ENCODE data around the gene MEF2D. TPM values are rescaled to one million over a fixed set of nuclear protein-coding genes. Genes with fewer than 3 reads are reported as not detected.

Gene MEF2D
- total RNA-seq, result 10 to 100 TPM; 32.1 to 33.6 TPM

DNA sequence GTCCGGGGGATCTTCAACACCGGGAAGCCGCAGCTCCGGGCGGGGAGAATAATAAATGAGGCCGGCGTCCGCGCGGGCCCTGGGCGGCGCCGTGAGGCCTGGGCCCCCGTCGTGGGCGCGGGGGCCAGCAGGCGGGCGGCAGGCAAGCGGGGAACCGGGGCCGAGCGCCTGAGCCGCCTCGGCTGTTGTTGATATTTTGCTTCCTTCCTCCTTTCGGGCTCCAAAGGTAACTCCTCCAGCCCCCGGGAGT lies at the start of gene MEF2D:
Gene MEF2D, minus strand, starts transcription at position 233 of the 250 bp plus-strand sequence. CDS start 17,483 bp downstream, outside the sequence.
- H3K4me3 Mint-ChIP-seq, result peak within 1 kb of the TSS; percentile 88
- H3K27me3 Mint-ChIP-seq, result no peaks in the 10 kb centered on the region
- ATAC-seq, result peak; percentile 0
- peak within 1 kb of the TSS; percentile 99 for H3K27ac Mint-ChIP-seq
- peaks cover 72% of the 10 kb centered on the region for H3K4me1 Mint-ChIP-seq
- H3K36me3 Mint-ChIP-seq (ENCODE audit: low read depth), result peaks cover 9% of the 10 kb centered on the region
- intact Hi-C loops (cut with DNase I, micrococcal nuclease), result loop anchor here (1.0 to 10.0 kb wide), 15 partner anchors 12 to 1496 kb away; partner anchors contain the start of genes ISG20L2 (in 2 of the 2), METTL25B (in 2 of the 2), CCT3 (in 1 of the 2) and ETV3 (in 1 of the 2)
- no peaks in the 10 kb centered on the region for H3K9me3 Mint-ChIP-seq (ENCODE audit: low read depth)
- ChIA-PET POLR2A (interaction anchor here (0.6 to 2.0 kb wide), 8 partner anchors 9 to 403 kb away, joined by 3 to 27 read pairs (median 4); partner anchors contain the start of gene PMF1), CTCF (interaction anchor here (0.6 to 4.6 kb wide), 10 partner anchors 13 to 184 kb away, joined by 3 to 63 read pairs (median 4); partner anchors contain the start of genes CCT3 and TSACC)
- no peak for DNase-seq

GRCh38 chr1:156550346-156550745 lies 49.8 kb upstream of the MEF2D start:
- no peak overlapping the region for H3K4me3 Mint-ChIP-seq
- no peaks in the 10 kb centered on the region for H3K9me3 Mint-ChIP-seq (ENCODE audit: low read depth)
- POLR2A ChIA-PET, result interaction anchor here (1.0 kb wide), 1 partner anchor 45 kb away, joined by 7 read pairs; no protein-coding TSS in a partner anchor
- intact Hi-C loops (cut with DNase I, micrococcal nuclease), result loop anchor here in 1 of 2 experiments (10.0 kb wide), 1 partner anchor 176 kb away; no protein-coding TSS in a partner anchor
- H3K36me3 Mint-ChIP-seq (ENCODE audit: low read depth), result no peaks in the 10 kb centered on the region
- DNase-seq (no peak), ATAC-seq (no peak)
- H3K27ac Mint-ChIP-seq, result no peak overlapping the region
- no peaks in the 10 kb centered on the region for H3K27me3 Mint-ChIP-seq
- peaks cover 4% of the 10 kb centered on the region for H3K4me1 Mint-ChIP-seq
- CTCF ChIA-PET, result interaction anchor here (1.3 to 1.5 kb wide), 2 partner anchors 54 to 70 kb away, joined by 3 to 7 read pairs; no protein-coding TSS in a partner anchor

GRCh38 chr1:156549831-156550230 lies 49.3 kb upstream of the MEF2D start:
- ChIA-PET POLR2A (interaction anchor here (1.0 kb wide), 1 partner anchor 46 kb away, joined by 7 read pairs; no protein-coding TSS in a partner anchor), CTCF (interaction anchor here (1.3 to 1.5 kb wide), 2 partner anchors 55 to 69 kb away, joined by 3 to 7 read pairs; no protein-coding TSS in a partner anchor)
- peaks cover 4% of the 10 kb centered on the region for H3K4me1 Mint-ChIP-seq
- ATAC-seq, result no peak
- no peaks in the 10 kb centered on the region for H3K9me3 Mint-ChIP-seq (ENCODE audit: low read depth)
- no peaks in the 10 kb centered on the region for H3K36me3 Mint-ChIP-seq (ENCODE audit: low read depth)
- H3K27ac Mint-ChIP-seq, result no peak overlapping the region
- DNase-seq, result no peak
- intact Hi-C loops (cut with DNase I, micrococcal nuclease), result loop anchor here in 1 of 2 experiments (10.0 kb wide), 1 partner anchor 175 kb away; no protein-coding TSS in a partner anchor
- no peaks in the 10 kb centered on the region for H3K27me3 Mint-ChIP-seq
- no peak overlapping the region for H3K4me3 Mint-ChIP-seq

GRCh38 chr1:156549390-156549789 lies 48.8 kb upstream of the MEF2D start:
- CTCF ChIA-PET, result interaction anchor here (1.3 kb wide), 1 partner anchor 69 kb away, joined by 3 read pairs; no protein-coding TSS in a partner anchor
- POLR2A ChIA-PET, result no interaction called here
- Mint-ChIP-seq H3K4me1 (peaks cover 4% of the 10 kb centered on the region), H3K4me3 (no peak overlapping the region), H3K27ac (no peak overlapping the region), H3K36me3 (ENCODE audit: low read depth) (no peaks in the 10 kb centered on the region), H3K27me3 (no peaks in the 10 kb centered on the region), H3K9me3 (ENCODE audit: low read depth) (no peaks in the 10 kb centered on the region)
- ATAC-seq (no peak), DNase-seq (no peak)
- intact Hi-C loops (cut with DNase I, micrococcal nuclease), result no loop called here

DNA sequence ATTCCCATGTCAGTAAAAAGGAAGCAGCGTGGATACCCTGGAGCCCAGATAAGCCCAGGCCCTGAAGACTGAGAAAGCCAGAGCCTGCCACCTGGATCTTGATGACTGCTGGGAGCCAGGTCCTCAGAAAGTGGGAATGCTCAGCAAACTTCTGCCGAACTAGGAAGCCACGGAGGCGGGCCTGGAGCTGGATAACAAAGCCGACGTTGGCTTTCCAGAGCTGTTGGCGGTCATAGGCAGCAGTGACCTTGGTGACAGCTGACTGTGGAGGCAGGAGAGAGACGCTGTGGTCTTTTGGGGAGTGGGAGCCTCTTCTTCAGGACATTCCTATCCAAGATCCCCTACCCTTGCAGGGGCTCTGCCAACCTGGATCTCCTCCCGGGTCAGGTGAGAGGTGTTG lies 47.4 kb upstream of the MEF2D start:
- CTCF ChIA-PET, result no interaction called here
- intact Hi-C loops (cut with DNase I, micrococcal nuclease), result no loop called here
- POLR2A ChIA-PET, result no interaction called here
- DNase-seq (no peak), ATAC-seq (no peak)
- H3K4me1 Mint-ChIP-seq, result peaks cover 2% of the 10 kb centered on the region
- H3K36me3 Mint-ChIP-seq (ENCODE audit: low read depth), result no peaks in the 10 kb centered on the region
- H3K4me3 Mint-ChIP-seq, result no peak overlapping the region
- H3K27ac Mint-ChIP-seq, result no peak overlapping the region
- H3K27me3 Mint-ChIP-seq, result no peaks in the 10 kb centered on the region
- no peaks in the 10 kb centered on the region for H3K9me3 Mint-ChIP-seq (ENCODE audit: low read depth)

- DNase-seq, result no peak
- intact Hi-C loops (cut with DNase I, micrococcal nuclease), result no loop called here
- POLR2A ChIA-PET, result no interaction called here
- H3K9me3 Mint-ChIP-seq (ENCODE audit: low read depth), result no peaks in the 10 kb centered on the region
- no peak for ATAC-seq
- no peaks in the 10 kb centered on the region for H3K36me3 Mint-ChIP-seq (ENCODE audit: low read depth)
- H3K27me3 Mint-ChIP-seq, result no peaks in the 10 kb centered on the region
- H3K27ac Mint-ChIP-seq, result no peak overlapping the region
- CTCF ChIA-PET, result no interaction called here
- peaks cover 2% of the 10 kb centered on the region for H3K4me1 Mint-ChIP-seq
- no peak overlapping the region for H3K4me3 Mint-ChIP-seq
Measured at GRCh38 chr1:156547434-156547833, 46.9 kb upstream of the MEF2D start.

DNA sequence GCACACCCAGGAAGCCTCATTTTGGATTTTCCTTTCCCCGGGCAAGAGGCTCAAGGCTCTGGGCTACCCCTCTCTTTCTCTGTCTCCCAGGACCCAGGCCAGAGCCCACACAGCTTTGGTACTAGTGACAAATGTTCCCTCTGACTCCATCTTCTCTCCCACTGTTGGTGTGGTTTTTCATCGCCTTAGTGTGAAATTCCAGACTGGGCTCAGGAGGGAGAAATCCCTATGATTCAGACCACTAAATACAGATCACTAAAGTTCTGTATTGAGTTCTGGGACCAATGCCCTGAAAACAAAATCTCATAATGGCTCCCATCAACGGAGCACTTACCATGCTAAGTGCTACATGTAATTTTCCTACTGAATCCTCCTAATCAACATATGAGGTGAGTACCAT lies 45.7 kb upstream of the MEF2D start:
- Mint-ChIP-seq H3K4me3 (no peak overlapping the region), H3K4me1 (no peaks in the 10 kb centered on the region), H3K9me3 (ENCODE audit: low read depth) (no peaks in the 10 kb centered on the region), H3K36me3 (ENCODE audit: low read depth) (no peaks in the 10 kb centered on the region), H3K27ac (no peak overlapping the region), H3K27me3 (no peaks in the 10 kb centered on the region)
- ATAC-seq (no peak), DNase-seq (no peak)
- CTCF ChIA-PET, result interaction anchor here (0.6 kb wide), 1 partner anchor 62 kb away, joined by 3 read pairs; no protein-coding TSS in a partner anchor
- POLR2A ChIA-PET, result no interaction called here
- intact Hi-C loops (cut with DNase I, micrococcal nuclease), result no loop called here

GRCh38 chr1:156544592-156545102 lies 44.1 kb upstream of the MEF2D start:
- intact Hi-C loops (cut with DNase I, micrococcal nuclease), result no loop called here
- DNase-seq (no peak), ATAC-seq (no peak)
- Mint-ChIP-seq H3K27me3 (no peaks in the 10 kb centered on the region), H3K4me1 (no peaks in the 10 kb centered on the region), H3K9me3 (ENCODE audit: low read depth) (no peaks in the 10 kb centered on the region), H3K4me3 (no peak overlapping the region), H3K27ac (no peak overlapping the region), H3K36me3 (ENCODE audit: low read depth) (no peaks in the 10 kb centered on the region)
- POLR2A ChIA-PET, result no interaction called here
- CTCF ChIA-PET, result no interaction called here

DNA sequence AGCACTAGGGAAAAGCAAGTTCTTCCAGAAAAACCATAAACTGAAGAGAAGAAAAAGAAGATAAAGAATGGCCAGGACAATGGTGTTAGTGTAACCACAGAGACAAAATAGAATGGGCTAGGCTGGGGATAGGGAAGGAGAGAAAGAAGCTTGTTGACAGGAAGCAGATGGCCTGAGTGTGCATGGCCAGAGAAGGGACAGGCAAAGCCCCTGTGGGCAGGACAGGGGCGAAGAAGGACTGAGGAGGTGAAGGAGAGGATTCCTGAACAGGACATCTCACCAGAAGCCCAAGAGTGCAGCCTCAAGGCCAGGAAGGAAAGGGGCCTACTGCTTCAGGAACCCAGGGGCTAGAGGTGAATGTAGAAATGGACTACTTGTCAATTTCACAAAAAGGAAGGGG lies 42.5 kb upstream of the MEF2D start:
- no peak overlapping the region for H3K4me3 Mint-ChIP-seq
- ATAC-seq, result no peak
- no peak overlapping the region for H3K27ac Mint-ChIP-seq
- intact Hi-C loops (cut with DNase I, micrococcal nuclease), result no loop called here
- ChIA-PET CTCF (interaction anchor here (1.0 kb wide), 1 partner anchor 11 kb away, joined by 3 read pairs; no protein-coding TSS in a partner anchor), POLR2A (interaction anchor here (0.6 kb wide), 1 partner anchor 152 kb away, joined by 5 read pairs; no protein-coding TSS in a partner anchor)
- H3K27me3 Mint-ChIP-seq, result no peaks in the 10 kb centered on the region
- peaks cover 2% of the 10 kb centered on the region for H3K36me3 Mint-ChIP-seq (ENCODE audit: low read depth)
- no peaks in the 10 kb centered on the region for H3K4me1 Mint-ChIP-seq
- no peak for DNase-seq
- H3K9me3 Mint-ChIP-seq (ENCODE audit: low read depth), result no peaks in the 10 kb centered on the region

DNA sequence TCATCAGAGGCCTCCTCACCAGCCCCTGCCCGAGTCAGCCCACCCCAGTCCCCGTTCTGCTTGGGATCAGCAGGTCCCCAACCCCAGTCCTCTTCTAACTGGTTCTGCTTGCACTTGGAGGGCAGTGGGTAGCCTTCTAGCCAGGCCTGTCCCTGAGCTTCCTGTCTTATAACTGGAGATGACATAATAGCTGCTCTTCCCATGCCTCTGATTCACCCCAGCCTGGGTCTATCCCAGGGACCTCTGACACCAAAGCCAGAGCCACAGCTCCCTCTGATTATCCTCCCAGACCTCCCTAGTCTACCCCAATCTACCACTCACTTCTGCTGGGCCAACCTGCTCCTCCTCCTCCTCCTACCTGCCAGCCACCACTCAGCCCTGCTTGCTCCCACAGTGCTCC lies 40.4 kb upstream of the MEF2D start:
- DNase-seq (no peak), ATAC-seq (no peak)
- H3K9me3 Mint-ChIP-seq (ENCODE audit: low read depth), result no peaks in the 10 kb centered on the region
- intact Hi-C loops (cut with DNase I, micrococcal nuclease), result no loop called here
- CTCF ChIA-PET, result interaction anchor here (1.0 to 1.1 kb wide), 2 partner anchors 60 to 166 kb away, joined by 3 to 4 read pairs; no protein-coding TSS in a partner anchor
- H3K27me3 Mint-ChIP-seq, result no peaks in the 10 kb centered on the region
- H3K4me3 Mint-ChIP-seq, result no peak overlapping the region
- no peaks in the 10 kb centered on the region for H3K4me1 Mint-ChIP-seq
- POLR2A ChIA-PET, result no interaction called here
- H3K27ac Mint-ChIP-seq, result no peak overlapping the region
- peaks cover 2% of the 10 kb centered on the region for H3K36me3 Mint-ChIP-seq (ENCODE audit: low read depth)

DNA sequence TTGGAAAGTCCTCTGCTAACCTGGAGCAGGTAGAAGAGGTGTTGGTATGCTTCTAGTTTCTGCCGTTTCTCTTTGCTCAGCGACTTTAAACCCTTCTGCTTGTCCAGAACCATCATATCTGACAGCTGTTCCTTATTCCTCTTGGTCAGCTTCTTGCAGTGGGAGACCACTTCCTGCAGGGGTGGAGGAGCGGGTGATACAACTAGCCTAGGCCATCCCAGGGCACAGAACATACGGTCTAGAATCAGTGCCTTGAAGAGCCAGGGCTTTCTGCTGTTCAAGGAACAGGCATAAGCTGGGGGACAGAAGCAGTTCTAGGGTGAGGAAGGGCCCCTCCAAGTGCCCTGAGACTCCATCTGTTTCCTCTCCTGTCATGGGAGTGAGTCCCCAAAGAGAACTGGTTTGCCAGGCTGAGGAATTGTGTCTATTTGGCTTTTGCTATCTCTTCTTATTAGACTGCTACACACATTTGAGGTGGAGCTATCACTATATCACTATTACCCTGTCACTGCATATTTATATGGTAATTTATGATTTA lies 39.3 kb upstream of the MEF2D start:
- POLR2A ChIA-PET, result no interaction called here
- Mint-ChIP-seq H3K4me1 (no peaks in the 10 kb centered on the region), H3K36me3 (ENCODE audit: low read depth) (peaks cover 2% of the 10 kb centered on the region), H3K27ac (no peak overlapping the region), H3K27me3 (no peaks in the 10 kb centered on the region), H3K4me3 (no peak overlapping the region), H3K9me3 (ENCODE audit: low read depth) (no peaks in the 10 kb centered on the region)
- CTCF ChIA-PET, result interaction anchor here (0.5 to 1.1 kb wide), 2 partner anchors 154 to 1262 kb away, joined by 3 read pairs; no protein-coding TSS in a partner anchor
- ATAC-seq (no peak), DNase-seq (no peak)
- intact Hi-C loops (cut with DNase I, micrococcal nuclease), result no loop called here

Data from activated CD4-positive, alpha-beta T cell treated with anti-CD3 and anti-CD28 coated beads for 36 hours (primary cell).